Cardiac septum (tissue), 1 donor: ENCODE data around the gene MN1. TPM values are rescaled to one million over a fixed set of nuclear protein-coding genes. Genes with fewer than 3 reads are reported as not detected.

ENCODE experiments used
- DNase-seq: peaks from one replicate; pipeline ENCODE4 v3.0.0-alpha.2; 2020; ENCODE audit warnings: low spot score
- intact Hi-C: fragments of 100-400 bp; cut with DNase I; formaldehyde crosslinking; loops from one replicate; pipeline ENCODE4 v1.14.0; 2022
- total RNA-seq: library from RNA; stranded (reverse); fragmentation: NEBNext Ultra II Directional; extraction: Animal tissue kit (Norgen Biotek cat#: 25700); gene quantifications from one replicate; pipeline ENCODE4 v1.2.1, GENCODE V29; 2021
- donor health status: DM: no; HTN: no; CAD: no.

MN1 gene
- total RNA-seq, 1 donor from 2014 or later, result 6.4 TPM

DNA sequence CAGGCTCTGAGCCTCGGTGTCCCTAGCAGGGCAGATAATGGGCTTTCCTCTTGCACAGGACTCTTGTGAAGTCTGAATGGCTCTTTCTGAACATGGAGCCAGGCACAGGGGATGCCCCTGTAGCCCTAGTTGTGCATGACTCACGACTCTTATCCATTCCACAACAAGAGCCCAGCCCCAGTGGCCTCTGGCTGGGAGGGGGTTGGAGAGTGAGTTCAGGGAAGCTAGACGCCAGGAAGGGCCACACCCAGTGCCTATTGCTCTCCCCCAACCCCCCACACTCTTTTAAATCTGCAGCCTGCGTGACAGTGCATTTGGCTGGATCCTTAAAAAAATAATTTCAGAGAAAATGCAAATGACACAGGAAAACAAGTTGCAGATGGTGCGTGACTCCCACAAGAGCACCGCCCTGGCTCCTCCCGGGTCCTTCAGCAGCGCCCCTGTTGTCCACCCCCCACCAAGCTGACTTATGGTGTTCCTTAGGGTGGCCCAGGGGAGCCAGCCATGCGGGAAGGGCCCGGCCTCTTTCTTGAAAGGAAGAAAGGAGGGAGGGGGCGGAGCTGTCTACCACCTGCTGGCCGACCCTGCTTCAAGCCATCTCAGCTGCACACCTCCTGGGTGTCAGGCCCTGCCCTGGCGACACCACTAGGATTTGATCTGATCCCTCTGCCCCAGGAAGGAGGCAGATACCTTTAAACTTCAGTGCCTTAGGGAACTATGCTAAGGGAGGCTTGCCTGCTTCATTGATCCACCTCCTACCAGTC is 74.7 kb downstream of the MN1 start:
- peak; percentile 84 for DNase-seq
- intact Hi-C loops, result loop anchor here (2.0 to 5.0 kb wide), 2 partner anchors 50 to 74 kb away; partner anchors contain the start of gene MN1

GRCh38 chr22:27726331-27726685 is 75.2 kb downstream of the MN1 start:
- no peak for DNase-seq

DNA sequence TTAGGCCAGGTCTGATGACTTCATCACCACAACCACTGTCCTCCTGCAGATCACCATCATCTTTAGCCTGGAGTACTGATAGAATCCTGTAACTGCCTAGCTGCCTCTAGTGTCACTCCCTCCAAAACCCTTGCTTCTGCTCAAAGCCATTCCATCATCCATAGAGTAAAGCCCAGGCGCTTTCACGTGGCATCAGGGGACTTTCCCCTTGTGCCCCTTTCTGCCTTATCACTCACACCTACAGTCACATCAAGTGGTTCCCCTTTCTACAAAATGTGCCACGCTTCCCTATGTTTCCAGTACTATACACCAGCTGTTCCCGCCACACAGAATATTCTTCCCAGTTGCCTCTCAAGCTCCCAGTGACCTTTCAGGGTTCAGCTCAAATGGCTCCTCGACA is 75.9 kb downstream of the MN1 start:
- DNase-seq, result peak; percentile 27
- intact Hi-C loops, result loop anchor here (2.0 to 5.0 kb wide), 2 partner anchors 52 to 75 kb away; partner anchors contain the start of gene MN1

More at GRCh38 chr22:27726331-27726685, 75.2 kb downstream of the MN1 start:
- intact Hi-C loops, result loop anchor here (2.0 to 5.0 kb wide), 2 partner anchors 51 to 74 kb away; partner anchors contain the start of gene MN1

GRCh38 chr22:27724709-27725108 is 76.8 kb downstream of the MN1 start:
- DNase-seq, result peak; percentile 62
- intact Hi-C loops, result loop anchor here (5.0 kb wide), 1 partner anchor 53 kb away; no protein-coding TSS in a partner anchor

DNA sequence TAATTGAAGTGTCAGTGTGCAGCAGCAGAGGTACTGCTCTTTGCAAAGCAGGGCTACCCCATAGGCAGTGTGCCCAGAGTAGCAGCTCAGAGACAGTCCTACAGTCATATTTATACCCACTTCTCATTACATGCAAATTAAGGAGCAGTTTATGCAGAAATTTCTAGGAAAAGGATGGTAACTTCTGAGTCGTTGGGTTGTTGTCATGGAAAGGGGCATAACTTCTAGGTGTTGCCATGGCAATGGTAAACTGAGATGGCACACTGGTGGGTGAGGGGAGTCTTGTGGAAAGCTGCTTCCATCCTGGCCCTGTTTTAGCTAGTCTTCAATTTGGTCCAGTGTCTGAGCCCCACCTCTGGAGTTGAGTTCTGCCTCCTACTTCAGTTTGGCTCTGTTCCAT is 77.4 kb downstream of the MN1 start:
- DNase-seq, result peak; percentile 31
- intact Hi-C loops, result no loop called here

GRCh38 chr22:27723708-27724107 is 77.8 kb downstream of the MN1 start:
- DNase-seq, result peak; percentile 39
- intact Hi-C loops, result no loop called here

GRCh38 chr22:27723158-27723557 is 78.4 kb downstream of the MN1 start:
- no peak for DNase-seq
- intact Hi-C loops, result no loop called here

- DNase-seq, result peak; percentile 36
- intact Hi-C loops, result no loop called here
Measured at GRCh38 chr22:27720860-27721259, 80.7 kb downstream of the MN1 start.

- peak; percentile 67 for DNase-seq
- intact Hi-C loops, result loop anchor here (5.0 kb wide), 1 partner anchor 47 kb away; no protein-coding TSS in a partner anchor
Measured at GRCh38 chr22:27719535-27720227, 81.9 kb downstream of the MN1 start.

GRCh38 chr22:27719036-27719347 is 82.6 kb downstream of the MN1 start:
- DNase-seq, result peak; percentile 47
- intact Hi-C loops, result loop anchor here (5.0 kb wide), 1 partner anchor 47 kb away; no protein-coding TSS in a partner anchor

- intact Hi-C loops, result loop anchor here (5.0 kb wide), 1 partner anchor 46 kb away; no protein-coding TSS in a partner anchor
- peak; percentile 87 for DNase-seq
Measured at GRCh38 chr22:27718186-27719035, 83.1 kb downstream of the MN1 start.

DNA sequence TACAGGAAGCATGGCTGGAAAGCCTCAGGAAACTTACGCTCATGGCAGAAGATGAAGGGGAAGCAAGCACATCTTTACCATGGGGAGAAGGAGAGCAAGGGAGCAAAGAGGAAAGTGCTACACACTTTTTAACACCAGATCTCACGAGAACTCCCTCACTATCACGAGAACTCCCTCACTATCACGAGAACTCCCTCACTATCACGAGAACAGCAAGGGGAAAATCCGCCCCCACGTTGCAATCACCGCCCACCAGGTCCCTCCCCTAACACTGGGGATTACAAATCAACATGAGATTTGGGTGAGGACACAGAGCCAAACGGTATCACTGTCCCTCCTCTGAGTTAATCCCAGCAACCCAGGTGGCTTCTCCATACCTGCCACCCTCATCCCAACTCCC is 84.5 kb downstream of the MN1 start:
- no peak for DNase-seq
- intact Hi-C loops, result loop anchor here (5.0 kb wide), 1 partner anchor 45 kb away; no protein-coding TSS in a partner anchor

- intact Hi-C loops, result loop anchor here (5.0 kb wide), 1 partner anchor 44 kb away; no protein-coding TSS in a partner anchor
- no peak for DNase-seq
Measured at GRCh38 chr22:27716074-27716473, 85.5 kb downstream of the MN1 start.

DNA sequence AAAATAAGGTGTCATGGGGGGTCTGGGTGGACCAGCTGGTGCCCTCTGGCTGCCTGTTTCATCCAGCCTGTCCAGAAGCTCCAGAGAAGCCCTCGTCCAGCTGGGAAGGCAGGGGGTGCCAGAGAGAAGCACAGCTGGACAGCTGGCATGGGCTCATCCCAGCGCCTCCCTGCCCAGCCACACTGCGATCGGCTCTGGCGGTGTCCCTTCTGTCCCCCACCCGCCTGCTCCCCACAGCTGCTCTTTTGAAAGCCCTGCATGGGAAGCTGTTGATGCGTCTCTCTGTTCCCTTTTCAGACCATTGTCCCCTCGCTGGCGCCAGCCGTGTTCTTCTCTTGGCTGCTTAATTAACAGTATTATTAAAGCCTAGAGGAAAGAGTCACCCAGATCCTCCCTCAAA is 86.5 kb downstream of the MN1 start:
- DNase-seq, result no peak
- intact Hi-C loops, result loop anchor here (5.0 kb wide), 1 partner anchor 43 kb away; no protein-coding TSS in a partner anchor

- intact Hi-C loops, result no loop called here
- no peak for DNase-seq
Measured at GRCh38 chr22:27714068-27714467, 87.5 kb downstream of the MN1 start.

GRCh38 chr22:27713461-27713860 is 88.1 kb downstream of the MN1 start:
- intact Hi-C loops, result no loop called here
- DNase-seq, result no peak

DNA sequence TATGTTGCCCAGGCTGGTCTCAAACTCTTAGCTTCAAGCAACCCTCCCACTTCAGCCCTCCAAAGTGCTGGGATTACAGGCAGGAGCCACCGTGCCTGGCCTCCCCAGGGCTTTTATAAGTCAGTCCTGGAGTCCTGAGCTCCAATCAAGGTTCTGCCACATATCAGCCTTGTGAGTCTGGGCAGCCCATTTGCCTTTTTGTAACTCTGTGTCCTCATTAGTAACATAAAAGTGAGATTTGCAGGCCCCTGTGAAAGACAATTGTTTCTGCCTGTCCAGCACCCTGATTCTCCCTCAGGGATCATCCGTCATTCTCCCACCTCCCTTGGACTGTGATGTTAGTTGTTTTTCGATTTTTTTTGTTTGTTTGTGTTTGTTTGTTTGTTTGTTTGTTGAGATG is 89.8 kb downstream of the MN1 start:
- intact Hi-C loops, result no loop called here
- DNase-seq, result no peak

- intact Hi-C loops, result no loop called here
- no peak for DNase-seq
Measured at GRCh38 chr22:27711012-27711411, 90.5 kb downstream of the MN1 start.

GRCh38 chr22:27709919-27710675 is 91.5 kb downstream of the MN1 start:
- DNase-seq, result no peak
- intact Hi-C loops, result no loop called here
